Common myeloid progenitor, CD34-positive (primary cell): ENCODE measurements around the gene DEDD.

Experiments used
- CTCF ChIA-PET: fragments of 350-600 bp; sonication (Branson Sonifier 250); formaldehyde crosslinking; loops from one replicate; lab custom pipeline; 2021; ENCODE audit warnings: antibody characterized with exemption; lab: Charles Lee
- POLR2A ChIA-PET: fragments of 350-600 bp; sonication (Branson Sonifier 250); formaldehyde crosslinking; loops from one replicate; lab custom pipeline; 2021; ENCODE audit warnings: antibody characterized with exemption; lab: Charles Lee
- DNase-seq, 3 donors: peaks; one replicate each; pipeline versions ENCODE4 v3.0.0 to v3.0.0-alpha.2; 2013
- H3K27ac ChIP-seq, 2 experiments: 1 replicate in 1 of 2; 2 replicates in 1 of 2; pipeline ENCODE4 v1.7.0; 2013; ENCODE audit warnings: inconsistent platforms in 2 of 2, low read length in 2 of 2, mild to moderate bottlenecking in 2 of 2, low read depth in 1 of 2, moderate library complexity in 1 of 2; ENCODE audit not compliant: severe bottlenecking in 2 of 2, insufficient read depth in 1 of 2, poor library complexity in 1 of 2
- H3K27me3 ChIP-seq, 5 experiments: replicated peaks in 2 of 5; 1 replicate in 3 of 5; 2 replicates in 2 of 5; pipeline versions ENCODE4 v1.6.1 to v1.7.0; 2013; ENCODE audit warnings: low read length in 4 of 5, mild to moderate bottlenecking in 2 of 5, moderate library complexity in 2 of 5, inconsistent platforms in 1 of 5; ENCODE audit not compliant: insufficient read depth in 5 of 5, control insufficient read depth in 4 of 5
- H3K36me3 ChIP-seq, 4 experiments: 1 replicate in 2 of 4; 2 replicates in 2 of 4; pipeline versions ENCODE4 v1.6.1 to v1.7.0; 2013; ENCODE audit warnings: low read length in 3 of 4, control low read depth in 1 of 4, mild to moderate bottlenecking in 1 of 4; ENCODE audit not compliant: control insufficient read depth in 4 of 4, insufficient read depth in 4 of 4
- H3K4me1 ChIP-seq, 4 experiments: 1 replicate in 3 of 4; 2 replicates in 1 of 4; pipeline versions ENCODE4 v1.6.1 to v1.7.1; 2013; ENCODE audit warnings: low read length in 3 of 4, mild to moderate bottlenecking in 3 of 4, control low read depth in 1 of 4, inconsistent platforms in 1 of 4, moderate library complexity in 1 of 4; ENCODE audit not compliant: control insufficient read depth in 4 of 4, insufficient read depth in 4 of 4; ENCODE audit errors: control extremely low read depth in 1 of 4
- H3K4me3 ChIP-seq, 7 experiments: 1 replicate in 4 of 7; 2 replicates in 3 of 7; pipeline versions ENCODE4 v1.5.1 to v1.7.0; 2013; ENCODE audit warnings: mild to moderate bottlenecking in 7 of 7, low read length in 6 of 7, moderate library complexity in 6 of 7, inconsistent platforms in 2 of 7, low read depth in 2 of 7, control low read depth in 1 of 7; ENCODE audit not compliant: insufficient read depth in 4 of 7, control insufficient read depth in 1 of 7; ENCODE audit errors: extremely low read depth in 1 of 7
- H3K9me3 ChIP-seq, 5 experiments: 1 replicate in 4 of 5; 2 replicates in 1 of 5; pipeline versions ENCODE4 v1.6.1 to v1.7.1; 2013; ENCODE audit warnings: low read length in 4 of 5, mild to moderate bottlenecking in 2 of 5, inconsistent platforms in 1 of 5, low read depth in 1 of 5, moderate library complexity in 1 of 5; ENCODE audit not compliant: control insufficient read depth in 4 of 5, insufficient read depth in 2 of 5; ENCODE audit errors: control extremely low read depth in 1 of 5
- WGBS: methylation state at CpG from one replicate; pipeline ENCODE4 v1.1.5; 2013; ENCODE audit not compliant: insufficient coverage; 5-methylcytosine and 5-hydroxymethylcytosine counted together

DEDD gene

DNA sequence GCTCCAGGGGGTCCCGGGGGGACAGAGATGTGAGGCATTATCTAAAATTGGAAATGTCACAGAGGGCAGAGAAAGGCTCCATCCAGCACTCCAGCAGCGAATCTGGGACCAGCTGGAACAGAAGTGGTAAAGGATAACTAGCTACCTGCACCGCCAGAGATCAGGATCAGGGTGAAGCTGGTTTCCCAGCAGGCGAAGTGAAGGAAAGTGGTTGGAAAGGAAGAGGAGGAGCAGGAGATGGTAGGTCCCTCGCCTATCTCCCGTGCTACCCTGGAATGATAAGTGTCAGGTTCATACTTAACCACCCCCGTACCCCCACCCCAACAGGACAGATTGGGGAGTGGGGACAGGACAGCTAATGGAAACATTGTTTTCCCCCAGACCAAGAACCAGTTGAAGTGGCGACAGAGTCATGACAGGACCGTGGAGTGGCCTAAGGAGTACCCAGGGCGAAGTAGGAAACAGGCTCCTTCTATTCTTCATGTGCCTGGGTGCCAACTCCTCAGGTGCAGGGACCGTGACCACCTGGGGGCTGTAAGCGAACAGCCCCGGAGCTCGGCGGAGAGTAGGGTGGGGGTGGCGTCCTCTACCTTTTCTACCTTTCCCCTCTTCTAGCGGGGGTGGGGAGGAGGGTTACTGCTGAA, 44.1 kb upstream of the DEDD start:
- Histone ChIP-seq H3K36me3 (peaks cover 8 to 42% (median 31%) of the 10 kb centered on the region in 4 experiments), H3K27ac (peak overlapping the region; percentile 77 to 86), H3K27me3 (no peaks in the 10 kb centered on the region), H3K4me1 (peaks cover 0 to 25% (median 17%) of the 10 kb centered on the region in 4 experiments), H3K9me3 (no peaks in the 10 kb centered on the region), H3K4me3 (peak overlapping the region; percentile 65 to 96 (median 94))
- CTCF ChIA-PET, result interaction anchor here (1.2 to 4.1 kb wide), 8 partner anchors 11 to 106 kb away, joined by 3 to 45 read pairs (median 4); partner anchors contain the start of genes ARHGAP30 and PPOX
- no peak for DNase-seq
- POLR2A ChIA-PET, result interaction anchor here (1.9 kb wide), 1 partner anchor 11 kb away, joined by 12 read pairs; the partner anchor contains the start of gene PPOX
- 65% methylated on average over 5 of the region's 17 CpGs for WGBS

DNA sequence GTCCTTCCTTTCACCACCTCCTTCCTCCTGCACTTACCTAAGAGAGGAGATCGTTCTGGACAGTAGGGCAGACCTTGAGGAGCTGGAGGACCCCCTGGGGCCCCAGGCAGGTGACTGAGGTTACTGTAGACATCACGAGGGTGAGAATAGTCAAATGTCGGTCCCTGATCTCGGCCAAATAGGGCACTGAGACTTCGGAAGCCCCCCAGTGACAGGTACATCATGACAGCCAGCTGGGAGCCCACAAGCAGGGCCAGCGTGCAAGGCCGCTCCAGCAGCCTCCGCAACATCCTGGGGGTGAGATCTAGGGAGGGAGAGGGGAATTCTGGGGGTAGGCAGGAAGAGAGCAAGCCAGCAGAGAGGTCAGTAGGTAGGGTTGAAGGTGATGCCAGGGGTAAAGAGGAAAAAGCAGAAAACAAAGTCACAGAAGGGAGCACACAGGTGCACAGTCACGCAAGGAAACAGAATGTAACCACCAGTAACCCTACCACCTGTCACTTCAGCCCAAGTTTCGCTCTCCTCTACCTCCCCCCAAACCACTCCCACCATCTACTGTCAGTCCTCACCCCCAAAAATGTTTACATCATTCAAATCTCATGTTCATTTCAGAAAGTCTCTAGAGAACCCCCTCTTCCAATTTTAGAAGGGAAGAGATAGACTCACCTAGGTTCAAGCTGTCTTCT, 43.4 kb upstream of the DEDD start:
- DNase-seq, result no peak
- H3K4me1 ChIP-seq, result peaks cover 0 to 20% (median 17%) of the 10 kb centered on the region in 4 experiments
- H3K4me3 ChIP-seq, result peak overlapping the region in 4 of 7 experiments; percentile 90 to 96 (median 94)
- CTCF ChIA-PET, result interaction anchor here (1.2 to 4.1 kb wide), 6 partner anchors 10 to 106 kb away, joined by 3 to 45 read pairs (median 4); partner anchors contain the start of genes ARHGAP30 and PPOX
- 96% methylated on average over 9 of the region's 10 CpGs for WGBS
- peaks cover 8 to 48% (median 38%) of the 10 kb centered on the region in 4 experiments for H3K36me3 ChIP-seq
- H3K27ac ChIP-seq, result peak overlapping the region in 1 of 2 experiments; percentile 86
- H3K9me3 ChIP-seq, result no peaks in the 10 kb centered on the region
- POLR2A ChIA-PET, result interaction anchor here (1.9 kb wide), 1 partner anchor 10 kb away, joined by 12 read pairs; the partner anchor contains the start of gene PPOX
- H3K27me3 ChIP-seq, result no peaks in the 10 kb centered on the region

DNA sequence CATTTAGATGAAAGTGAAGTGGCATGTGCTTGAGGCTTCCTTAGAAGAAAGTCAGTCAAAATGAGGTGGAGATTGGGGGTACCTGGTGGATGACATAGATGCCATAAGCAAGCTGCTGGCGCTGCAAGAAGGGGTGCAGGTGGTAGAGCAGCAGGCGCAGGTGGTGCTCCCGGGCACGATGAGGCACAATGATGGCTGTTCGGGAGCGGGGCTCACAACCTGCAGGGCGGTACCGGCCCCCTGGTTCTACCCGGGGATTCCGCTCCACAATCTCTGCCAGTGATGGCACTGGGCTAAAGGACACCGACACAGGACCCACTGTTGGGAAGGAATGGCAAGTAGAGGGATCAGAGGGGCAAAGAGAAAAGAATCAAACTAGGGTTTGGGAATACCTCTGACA, 42.4 kb upstream of the DEDD start:
- peaks cover 13 to 56% (median 45%) of the 10 kb centered on the region in 4 experiments for H3K36me3 ChIP-seq
- peaks cover 0 to 20% (median 17%) of the 10 kb centered on the region in 4 experiments for H3K4me1 ChIP-seq
- DNase-seq, result no peak
- H3K9me3 ChIP-seq, result no peaks in the 10 kb centered on the region
- WGBS, result 100% methylated on average over 6 of the region's 11 CpGs
- H3K4me3 ChIP-seq, result no peak overlapping the region
- no peaks in the 10 kb centered on the region for H3K27me3 ChIP-seq
- H3K27ac ChIP-seq, result no peak overlapping the region
- CTCF ChIA-PET, result interaction anchor here (4.1 kb wide), 1 partner anchor 9 kb away, joined by 45 read pairs; the partner anchor contains the start of gene PPOX
- POLR2A ChIA-PET, result no interaction called here

DNA sequence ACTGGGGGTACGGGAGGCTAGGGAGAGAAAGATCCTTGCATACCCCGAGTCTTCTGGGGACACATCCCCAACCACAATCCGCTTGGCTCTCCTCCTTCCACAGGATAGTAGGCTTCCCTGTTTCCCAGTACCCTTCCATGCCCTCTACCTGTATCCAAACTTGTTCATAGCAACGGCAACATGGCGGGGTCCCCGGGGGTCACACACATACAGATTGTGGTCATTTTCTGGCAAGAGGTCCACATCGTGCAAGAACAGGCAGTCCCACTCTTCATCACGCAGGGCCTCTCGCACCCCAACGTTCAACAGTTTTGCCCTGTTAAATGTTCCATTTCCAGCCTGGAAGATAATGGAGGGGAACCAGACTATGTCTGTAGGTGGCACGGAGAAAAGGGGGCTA, 41.2 kb upstream of the DEDD start:
- H3K27ac ChIP-seq, result no peak overlapping the region
- ChIA-PET POLR2A (no interaction called here), CTCF (interaction anchor here (4.1 kb wide), 1 partner anchor 8 kb away, joined by 45 read pairs; the partner anchor contains the start of gene PPOX)

DNA sequence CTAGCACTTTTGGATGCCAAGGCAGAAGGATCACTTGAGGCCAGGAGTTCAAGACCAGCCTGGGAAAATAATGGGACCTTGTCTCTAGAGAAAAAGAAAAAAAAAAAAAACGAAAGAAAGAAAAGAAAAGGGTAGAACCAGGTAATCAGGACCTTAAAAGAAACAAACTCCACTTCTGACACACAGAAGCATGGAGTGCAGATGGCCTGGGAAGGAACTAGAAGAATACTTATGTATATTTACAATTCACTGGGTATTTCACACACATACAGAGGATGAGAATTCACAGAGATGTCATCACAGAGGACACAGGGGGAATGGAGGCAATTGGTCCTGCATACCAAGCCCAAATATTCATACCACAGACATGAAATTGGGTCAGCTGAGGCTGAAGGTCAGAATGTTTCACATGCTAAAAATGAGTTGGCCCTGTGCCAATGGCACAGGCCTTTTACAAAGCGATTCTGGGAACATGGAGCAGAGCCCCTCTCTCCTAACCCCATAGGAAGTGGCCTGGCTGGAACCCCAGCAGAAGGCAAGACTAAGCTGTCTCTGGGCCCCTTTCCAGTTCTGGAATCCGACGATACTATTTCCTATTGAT, 40.4 kb upstream of the DEDD start:
- 79% methylated on average over 2 of the region's 4 CpGs for WGBS
- no peak overlapping the region for H3K4me3 ChIP-seq
- POLR2A ChIA-PET, result no interaction called here
- H3K27ac ChIP-seq, result peak overlapping the region in 1 of 2 experiments; percentile 40
- no peaks in the 10 kb centered on the region for H3K9me3 ChIP-seq
- H3K4me1 ChIP-seq, result peaks cover 0 to 15% (median 15%) of the 10 kb centered on the region in 4 experiments
- DNase-seq, result no peak
- H3K27me3 ChIP-seq, result no peaks in the 10 kb centered on the region
- CTCF ChIA-PET, result interaction anchor here (1.2 to 2.7 kb wide), 2 partner anchors 11 to 29 kb away, joined by 3 to 12 read pairs; no protein-coding TSS in a partner anchor
- H3K36me3 ChIP-seq, result peaks cover 18 to 67% (median 56%) of the 10 kb centered on the region in 4 experiments

More for the DNA sequence above, 41.2 kb upstream of the DEDD start:
- Histone ChIP-seq H3K4me3 (no peak overlapping the region), H3K36me3 (peaks cover 18 to 63% (median 54%) of the 10 kb centered on the region in 4 experiments), H3K27me3 (no peaks in the 10 kb centered on the region), H3K4me1 (peaks cover 0 to 20% (median 17%) of the 10 kb centered on the region in 4 experiments), H3K9me3 (no peaks in the 10 kb centered on the region)
- 96% methylated on average over 10 of the region's 11 CpGs for WGBS
- no peak for DNase-seq

DNA sequence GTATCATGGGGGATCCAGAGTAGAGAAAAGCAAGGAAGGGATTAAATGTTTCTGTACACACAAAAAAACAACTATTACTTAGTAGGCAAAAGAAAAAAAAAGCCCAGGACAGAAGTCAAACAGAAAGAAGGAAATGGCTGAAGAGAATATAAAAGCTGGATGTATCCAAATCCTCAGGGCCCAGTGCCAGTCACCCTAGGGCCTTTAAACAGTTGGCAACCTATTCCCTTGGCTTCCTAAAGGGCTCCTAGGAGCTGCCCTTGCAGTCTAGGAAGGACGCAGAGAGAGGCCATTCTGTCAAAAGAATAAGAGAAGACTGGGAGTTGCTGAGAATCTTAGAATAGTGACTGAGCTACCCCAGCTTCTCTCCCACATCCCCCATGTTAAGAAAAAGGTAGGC, 39.9 kb upstream of the DEDD start:
- no peaks in the 10 kb centered on the region for H3K9me3 ChIP-seq
- H3K4me3 ChIP-seq, result no peak overlapping the region
- H3K27ac ChIP-seq, result no peak overlapping the region
- ChIA-PET POLR2A (no interaction called here), CTCF (interaction anchor here (1.2 to 2.7 kb wide), 3 partner anchors 10 to 29 kb away, joined by 3 to 12 read pairs (median 6); no protein-coding TSS in a partner anchor)
- DNase-seq, result no peak
- WGBS, result no CpG with 5 or more reads among the region's 1 CpG
- H3K4me1 ChIP-seq, result peaks cover 0 to 11% (median 10%) of the 10 kb centered on the region in 4 experiments
- H3K27me3 ChIP-seq, result no peaks in the 10 kb centered on the region
- H3K36me3 ChIP-seq, result peaks cover 18 to 67% (median 56%) of the 10 kb centered on the region in 4 experiments
